ENCODE data around the gene DMRT3.

The DMRT3 gene

DNA sequence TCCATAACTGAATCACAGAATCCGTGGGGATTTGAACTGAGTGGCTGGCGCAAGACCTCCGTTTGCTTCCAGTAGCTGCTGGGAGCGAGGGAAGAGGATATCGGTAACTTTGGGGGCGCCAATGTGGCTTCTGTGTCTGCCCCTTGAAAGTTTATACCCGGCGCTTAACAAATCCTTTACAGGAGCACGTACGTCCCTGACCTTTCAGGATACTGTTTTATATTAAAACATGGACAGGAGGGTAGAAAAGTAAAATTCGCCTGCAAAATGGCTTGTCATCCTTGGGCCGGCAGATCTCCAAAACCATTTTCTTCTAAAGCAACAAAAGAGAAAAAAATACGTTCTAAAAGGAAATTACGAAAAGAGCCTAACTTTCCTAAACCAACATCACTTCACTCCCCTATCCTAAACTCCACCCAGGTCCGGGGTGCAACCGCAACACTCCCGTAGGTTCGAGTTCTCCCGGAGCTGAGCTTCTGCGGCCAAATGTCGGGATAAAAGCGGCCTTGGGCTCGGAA is 656 bp upstream of the DMRT3 start:
- TF ChIP-seq FOXP2 (optimal IDR thresholded peaks at IDR 0.05; ENCODE audit: borderline replicate concordance, extremely low read depth, extremely low read length, insufficient read depth): no peak
- TF ChIP-seq TAF1 (IDR thresholded peaks at IDR 0.05; ENCODE audit: borderline replicate concordance, insufficient read depth, low read length): no peak
- no peak for TF ChIP-seq POLR2AphosphoS5 (IDR thresholded peaks at IDR 0.05; ENCODE audit: low read depth, low read length)
- no peak for TF ChIP-seq SIN3A (IDR thresholded peaks at IDR 0.05; ENCODE audit: borderline replicate concordance, insufficient read depth, low read length)
- no peak for TF ChIP-seq REST (IDR thresholded peaks at IDR 0.05; ENCODE audit: insufficient read depth in 1 of 2, low read depth in 2 of 2, low read length in 2 of 2)

GRCh38 chr9:976943-977837 is 735 bp downstream of the DMRT3 start:
- TF ChIP-seq FOXP2 (optimal IDR thresholded peaks at IDR 0.05; ENCODE audit: borderline replicate concordance, extremely low read depth, extremely low read length, insufficient read depth) (no peak), POLR2AphosphoS5 (IDR thresholded peaks at IDR 0.05; ENCODE audit: low read depth, low read length) (no peak), REST (IDR thresholded peaks at IDR 0.05; ENCODE audit: insufficient read depth in 1 of 2, low read depth in 2 of 2, low read length in 2 of 2) (no peak), SIN3A (IDR thresholded peaks at IDR 0.05; ENCODE audit: borderline replicate concordance, insufficient read depth, low read length) (no peak), TAF1 (IDR thresholded peaks at IDR 0.05; ENCODE audit: borderline replicate concordance, insufficient read depth, low read length) (no peak)

DNA sequence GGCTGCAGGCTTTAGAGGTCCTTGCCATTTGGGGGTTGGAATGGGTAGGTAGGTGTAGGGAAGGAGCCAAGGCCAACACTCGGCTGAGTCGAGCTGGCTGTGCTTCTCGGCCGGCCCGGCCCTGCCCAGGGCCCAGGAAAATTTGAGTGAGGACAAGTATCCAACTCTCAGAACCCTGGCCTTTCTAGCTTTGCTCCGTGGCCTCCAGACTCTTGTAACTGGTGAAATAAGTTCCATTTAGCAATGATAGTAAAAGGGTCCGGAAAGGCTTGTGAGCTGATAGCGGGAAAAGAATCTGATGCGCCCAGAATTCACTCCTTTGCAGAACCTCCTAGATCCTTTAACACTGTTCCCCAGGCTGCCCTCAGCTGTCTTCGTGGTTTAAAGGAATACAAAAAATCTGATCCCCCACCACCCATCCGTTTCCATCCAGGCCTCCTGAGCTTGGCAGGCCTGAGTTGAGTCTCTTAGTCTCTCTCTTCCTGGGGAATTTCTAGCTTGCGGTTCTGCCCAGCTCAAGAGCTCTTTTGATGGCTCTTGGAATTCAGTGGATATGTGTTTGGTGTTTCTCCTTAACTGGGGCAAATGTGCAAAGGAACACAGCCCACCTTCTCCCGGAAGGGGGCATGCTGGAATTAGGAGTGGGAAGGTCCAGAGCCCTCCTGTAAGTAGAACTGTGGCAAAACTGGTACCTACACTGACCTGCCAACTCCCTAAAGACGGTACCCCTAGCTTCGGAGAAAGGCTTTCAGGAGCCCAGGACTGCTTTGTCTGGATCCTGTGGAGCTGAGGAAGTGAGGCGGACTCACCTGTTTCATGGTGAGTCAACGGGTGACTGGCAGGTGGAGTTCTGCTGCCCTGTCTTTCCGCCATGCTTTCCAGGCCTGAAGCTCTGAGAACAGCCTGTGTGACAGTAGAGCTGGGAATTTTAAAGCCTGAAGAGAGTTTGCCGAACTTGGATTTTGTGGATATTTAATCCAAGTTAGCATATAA is 1.7 kb downstream of the DMRT3 start:
- TF ChIP-seq FOXP2 (optimal IDR thresholded peaks at IDR 0.05; ENCODE audit: borderline replicate concordance, extremely low read depth, extremely low read length, insufficient read depth) (no peak), POLR2AphosphoS5 (IDR thresholded peaks at IDR 0.05; ENCODE audit: low read depth, low read length) (no peak), SIN3A (IDR thresholded peaks at IDR 0.05; ENCODE audit: borderline replicate concordance, insufficient read depth, low read length) (no peak), TAF1 (IDR thresholded peaks at IDR 0.05; ENCODE audit: borderline replicate concordance, insufficient read depth, low read length) (no peak), REST (IDR thresholded peaks at IDR 0.05; ENCODE audit: insufficient read depth in 1 of 2, low read depth in 2 of 2, low read length in 2 of 2) (no peak)

DNA sequence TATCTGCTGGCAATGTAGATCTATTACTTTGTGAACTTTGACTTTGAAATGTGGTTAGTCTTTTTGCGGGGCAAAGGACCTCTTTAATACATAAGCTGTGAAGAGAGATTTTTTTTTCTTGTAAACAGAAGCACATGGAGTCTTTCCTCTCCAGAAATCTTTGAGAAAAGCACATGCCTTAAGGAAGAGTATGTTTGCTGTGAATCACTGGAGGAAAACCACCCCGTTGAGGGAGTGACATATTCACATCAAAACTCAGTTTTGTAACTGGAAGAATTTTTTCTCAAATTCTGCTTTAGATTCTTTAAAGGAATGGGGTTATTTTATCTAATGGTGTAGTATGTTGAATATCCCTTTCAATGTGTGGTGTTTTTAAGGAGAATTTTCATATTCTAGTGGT is 3.5 kb downstream of the DMRT3 start:
- TF ChIP-seq REST (IDR thresholded peaks at IDR 0.05; ENCODE audit: insufficient read depth in 1 of 2, low read depth in 2 of 2, low read length in 2 of 2) (no peak), FOXP2 (optimal IDR thresholded peaks at IDR 0.05; ENCODE audit: borderline replicate concordance, extremely low read depth, extremely low read length, insufficient read depth) (no peak), TAF1 (IDR thresholded peaks at IDR 0.05; ENCODE audit: borderline replicate concordance, insufficient read depth, low read length) (no peak), POLR2AphosphoS5 (IDR thresholded peaks at IDR 0.05; ENCODE audit: low read depth, low read length) (no peak), SIN3A (IDR thresholded peaks at IDR 0.05; ENCODE audit: borderline replicate concordance, insufficient read depth, low read length) (no peak)
